Trophoblast cell (in vitro differentiated cells and primary cell): ENCODE data around the gene NAV3.

Experiments used
- DNase-seq, 2 donors: peaks; one replicate each; pipeline ENCODE4 v3.0.0-alpha.2; 2016
- H2AFZ ChIP-seq: 2 replicates; pipeline ENCODE4 v1.6.1; 2013; ENCODE audit warnings: low read length, moderate library complexity, mild to moderate bottlenecking; ENCODE audit not compliant: insufficient read depth, poor library complexity
- H2AK5ac ChIP-seq: 2 replicates; pipeline ENCODE4 v1.6.1; 2013; ENCODE audit warnings: mild to moderate bottlenecking, low read length
- H2BK120ac ChIP-seq: 2 replicates; pipeline ENCODE4 v1.6.1; 2013; ENCODE audit warnings: low read length, mild to moderate bottlenecking, moderate library complexity; ENCODE audit not compliant: insufficient read depth, poor library complexity
- H2BK12ac ChIP-seq: 2 replicates; pipeline ENCODE4 v1.6.1; 2013; ENCODE audit warnings: mild to moderate bottlenecking, low read length, moderate library complexity
- H2BK5ac ChIP-seq: 2 replicates; pipeline ENCODE4 v1.6.1; 2013; ENCODE audit warnings: low read length, low read depth, moderate library complexity, mild to moderate bottlenecking; ENCODE audit not compliant: poor library complexity
- H3K14ac ChIP-seq: 2 replicates; pipeline ENCODE4 v1.6.1; 2013; ENCODE audit warnings: mild to moderate bottlenecking, low read length
- H3K18ac ChIP-seq: 2 replicates; pipeline ENCODE4 v1.6.1; 2013; ENCODE audit warnings: mild to moderate bottlenecking, low read length
- H3K23ac ChIP-seq: 2 replicates; pipeline ENCODE4 v1.6.1; 2013; ENCODE audit warnings: low read length
- H3K27ac ChIP-seq: 2 replicates; pipeline ENCODE4 v1.5.1; 2013; ENCODE audit warnings: low read depth, mild to moderate bottlenecking, inconsistent platforms, low read length, moderate library complexity
- H3K27me3 ChIP-seq: 2 replicates; pipeline ENCODE4 v1.6.1; 2013; ENCODE audit warnings: inconsistent platforms, mild to moderate bottlenecking, low read length, moderate library complexity; ENCODE audit not compliant: insufficient read depth
- H3K36me3 ChIP-seq, 2 experiments: 1 replicate in 1 of 2; 2 replicates in 1 of 2; pipeline ENCODE4 v1.6.1; 2013; ENCODE audit warnings: low read length in 2 of 2, mild to moderate bottlenecking in 2 of 2, moderate library complexity in 1 of 2; ENCODE audit not compliant: insufficient read depth in 2 of 2, control insufficient read depth in 1 of 2
- H3K4ac ChIP-seq: 2 replicates; pipeline ENCODE4 v1.6.1; 2013; ENCODE audit warnings: low read depth, mild to moderate bottlenecking, low read length, moderate library complexity
- H3K4me1 ChIP-seq, 2 experiments: 1 replicate in 1 of 2; 2 replicates in 1 of 2; pipeline ENCODE4 v1.6.1; 2013; ENCODE audit warnings: low read length in 2 of 2, mild to moderate bottlenecking in 2 of 2, moderate library complexity in 1 of 2; ENCODE audit not compliant: insufficient read depth in 2 of 2, control insufficient read depth in 1 of 2
- H3K4me2 ChIP-seq: 2 replicates; pipeline ENCODE4 v1.6.1; 2013; ENCODE audit warnings: inconsistent platforms, mild to moderate bottlenecking, low read length, moderate library complexity
- H3K4me3 ChIP-seq: 2 replicates; pipeline ENCODE4 v1.5.1; 2013; ENCODE audit warnings: mild to moderate bottlenecking, low read depth, low read length, inconsistent platforms
- H3K79me1 ChIP-seq: one replicate; pipeline ENCODE4 v1.6.1; 2013; ENCODE audit warnings: low read length
- H3K79me2 ChIP-seq: 2 replicates; pipeline ENCODE4 v1.6.1; 2013; ENCODE audit warnings: low read length, mild to moderate bottlenecking; ENCODE audit not compliant: control insufficient read depth, insufficient read depth, poor library complexity
- H3K9ac ChIP-seq: 2 replicates; pipeline ENCODE4 v1.6.1; 2013; ENCODE audit warnings: mild to moderate bottlenecking, low read length
- H3K9me3 ChIP-seq: 2 replicates; pipeline ENCODE4 v1.6.1; 2013; ENCODE audit warnings: low read depth, mild to moderate bottlenecking, control low read depth, inconsistent platforms, low read length; ENCODE audit not compliant: insufficient read depth
- H4K12ac ChIP-seq: 2 replicates; pipeline ENCODE4 v1.6.1; 2013; ENCODE audit warnings: low read depth, mild to moderate bottlenecking, low read length, moderate library complexity
- H4K8ac ChIP-seq: 2 replicates; pipeline ENCODE4 v1.6.1; 2013; ENCODE audit warnings: low read depth, mild to moderate bottlenecking, low read length, moderate library complexity
- H4K91ac ChIP-seq: one replicate; pipeline ENCODE4 v1.6.1; 2013; ENCODE audit warnings: low read depth, mild to moderate bottlenecking, low read length, moderate library complexity
- WGBS: extraction: QIAGEN DNeasy Blood & Tissue Kit; methylation state at CpG from one replicate; pipeline ENCODE4 v1.1.7; 2013; ENCODE audit warnings: missing lambda C conversion rate; ENCODE audit not compliant: insufficient read length, insufficient coverage; ENCODE audit errors: extremely low coverage; 5-methylcytosine and 5-hydroxymethylcytosine counted together

The NAV3 gene

GRCh38 chr12:78198896-78199295 is 368.2 kb downstream of the NAV3 start:
- Histone ChIP-seq H4K91ac (no peak overlapping the region), H4K12ac (no peak overlapping the region), H4K8ac (no peak overlapping the region), H2AK5ac (no peak overlapping the region), H3K27ac (no peak overlapping the region), H3K4ac (no peak overlapping the region), H2BK12ac (no peak overlapping the region), H3K9me3 (no peaks in the 10 kb centered on the region), H3K14ac (no peak overlapping the region), H3K27me3 (no peaks in the 10 kb centered on the region), H3K9ac (no peak overlapping the region), H3K23ac (no peak overlapping the region), H2BK5ac (no peak overlapping the region), H3K4me3 (no peak overlapping the region), H3K36me3 (no peaks in the 10 kb centered on the region), H3K79me2 (no peaks in the 10 kb centered on the region), H3K4me1 (no peaks in the 10 kb centered on the region), H2AFZ (no peak overlapping the region), H2BK120ac (no peak overlapping the region), H3K18ac (no peak overlapping the region), H3K79me1 (no peaks in the 10 kb centered on the region), H3K4me2 (no peak overlapping the region)
- no peak for DNase-seq
- WGBS: no CpG with 5 or more reads among the region's 1 CpG

GRCh38 chr12:78199926-78200325 is 369.2 kb downstream of the NAV3 start:
- Histone ChIP-seq H3K27me3 (no peaks in the 10 kb centered on the region), H3K9me3 (no peaks in the 10 kb centered on the region), H2BK5ac (no peak overlapping the region), H4K91ac (no peak overlapping the region), H3K36me3 (no peaks in the 10 kb centered on the region), H3K18ac (no peak overlapping the region), H3K4me3 (no peak overlapping the region), H4K8ac (no peak overlapping the region), H3K4me2 (no peak overlapping the region), H3K4me1 (no peaks in the 10 kb centered on the region), H2AK5ac (no peak overlapping the region), H2BK12ac (no peak overlapping the region), H3K79me1 (no peaks in the 10 kb centered on the region), H2BK120ac (no peak overlapping the region), H3K27ac (no peak overlapping the region), H3K9ac (no peak overlapping the region), H3K4ac (no peak overlapping the region), H3K79me2 (no peaks in the 10 kb centered on the region), H3K14ac (no peak overlapping the region), H2AFZ (no peak overlapping the region), H3K23ac (no peak overlapping the region), H4K12ac (no peak overlapping the region)
- no peak for DNase-seq
- WGBS: no CpG with 5 or more reads among the region's 1 CpG

- H3K14ac ChIP-seq: no peak overlapping the region
- H4K12ac ChIP-seq: no peak overlapping the region
- no peak overlapping the region for H2BK120ac ChIP-seq
- H4K91ac ChIP-seq: no peak overlapping the region
- H2BK5ac ChIP-seq: no peak overlapping the region
- H3K9me3 ChIP-seq: no peaks in the 10 kb centered on the region
- H2AFZ ChIP-seq: no peak overlapping the region
- no peak overlapping the region for H3K4me2 ChIP-seq
- no peak overlapping the region for H4K8ac ChIP-seq
- no peak overlapping the region for H3K18ac ChIP-seq
- H3K4ac ChIP-seq: no peak overlapping the region
- H2AK5ac ChIP-seq: no peak overlapping the region
- no peaks in the 10 kb centered on the region for H3K36me3 ChIP-seq
- no peaks in the 10 kb centered on the region for H3K79me1 ChIP-seq
- no peaks in the 10 kb centered on the region for H3K79me2 ChIP-seq
- H3K27me3 ChIP-seq: no peaks in the 10 kb centered on the region
- H3K9ac ChIP-seq: no peak overlapping the region
- H2BK12ac ChIP-seq: no peak overlapping the region
- no CpG with 5 or more reads among the region's 4 CpGs for WGBS
- no peaks in the 10 kb centered on the region for H3K4me1 ChIP-seq
- H3K27ac ChIP-seq: no peak overlapping the region
- DNase-seq: no peak
- no peak overlapping the region for H3K23ac ChIP-seq
- no peak overlapping the region for H3K4me3 ChIP-seq
Observed at GRCh38 chr12:78204926-78205325, 374.2 kb downstream of the NAV3 start.

- no peak overlapping the region for H2BK5ac ChIP-seq
- no peak overlapping the region for H2AK5ac ChIP-seq
- no peak overlapping the region for H2BK12ac ChIP-seq
- no peaks in the 10 kb centered on the region for H3K36me3 ChIP-seq
- H3K23ac ChIP-seq: no peak overlapping the region
- DNase-seq: no peak
- no peak overlapping the region for H2BK120ac ChIP-seq
- H3K4me1 ChIP-seq: no peaks in the 10 kb centered on the region
- H3K4me3 ChIP-seq: no peak overlapping the region
- H3K79me2 ChIP-seq: no peaks in the 10 kb centered on the region
- H3K4me2 ChIP-seq: no peak overlapping the region
- no peak overlapping the region for H4K8ac ChIP-seq
- no peaks in the 10 kb centered on the region for H3K9me3 ChIP-seq
- no peak overlapping the region for H4K12ac ChIP-seq
- no CpG with 5 or more reads among the region's 6 CpGs for WGBS
- no peak overlapping the region for H4K91ac ChIP-seq
- H3K9ac ChIP-seq: no peak overlapping the region
- H3K27me3 ChIP-seq: no peaks in the 10 kb centered on the region
- H2AFZ ChIP-seq: no peak overlapping the region
- H3K14ac ChIP-seq: no peak overlapping the region
- H3K79me1 ChIP-seq: no peaks in the 10 kb centered on the region
- H3K4ac ChIP-seq: no peak overlapping the region
- no peak overlapping the region for H3K18ac ChIP-seq
- H3K27ac ChIP-seq: no peak overlapping the region
Observed at GRCh38 chr12:78208092-78208491, 377.4 kb downstream of the NAV3 start.
